Stimulated activated CD4-positive, alpha-beta T cell treated with anti-CD3 and anti-CD28 coated beads, Interleukin-4, amount 100 ng/mL, for 24 hours (primary cell): ENCODE results near the gene RPRML.
"Not testable (repeated sequence)": the region's sequence is repeated elsewhere in the genome, so short reads cannot be mapped to it uniquely, and the experiment has no call there.

Experiments used
- DNase-seq: peaks from one replicate; pipeline ENCODE4 v3.0.0-alpha.2; 2020

Gene RPRML

DNA sequence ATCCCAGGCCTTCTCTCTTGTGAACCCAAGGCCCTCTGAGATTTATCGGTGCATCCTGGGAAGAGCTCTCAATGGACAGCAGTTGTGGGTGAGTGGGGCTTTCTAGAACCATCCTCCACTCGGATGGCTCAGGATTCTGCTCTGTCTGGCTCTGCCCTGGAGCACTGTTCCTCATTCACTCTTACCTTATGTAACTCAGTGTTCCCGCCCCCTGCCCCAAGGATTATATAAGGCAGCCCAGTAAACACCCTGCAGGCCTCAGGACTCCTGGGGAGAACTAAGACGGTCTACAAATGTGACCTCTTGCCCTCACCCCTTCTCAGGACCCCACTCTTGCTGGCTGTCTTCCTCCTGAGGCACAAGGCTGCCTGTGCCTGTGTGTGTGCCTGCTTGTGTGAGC, 3.8 kb downstream of the RPRML start:
- no peak for DNase-seq

DNA sequence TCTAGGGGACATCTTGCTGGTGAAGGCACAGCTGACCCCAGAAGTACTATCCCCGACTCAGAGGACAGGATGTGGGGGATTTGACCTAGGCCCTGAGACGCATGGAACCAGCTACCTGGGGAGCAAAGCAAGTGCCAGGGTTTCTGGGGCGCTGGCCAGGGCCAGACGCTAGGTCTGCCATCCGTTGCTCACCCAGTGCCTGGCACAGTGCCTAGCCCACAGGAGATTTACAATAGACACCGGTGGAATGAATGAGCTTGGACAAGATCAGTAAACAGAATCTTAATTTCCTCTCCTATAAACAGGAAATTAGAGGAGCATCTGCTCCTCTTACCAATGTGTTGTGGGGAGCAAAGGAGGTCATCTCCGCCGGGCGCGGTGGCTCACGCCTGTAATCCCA, 5.0 kb downstream of the RPRML start:
- DNase-seq: no peak

DNA sequence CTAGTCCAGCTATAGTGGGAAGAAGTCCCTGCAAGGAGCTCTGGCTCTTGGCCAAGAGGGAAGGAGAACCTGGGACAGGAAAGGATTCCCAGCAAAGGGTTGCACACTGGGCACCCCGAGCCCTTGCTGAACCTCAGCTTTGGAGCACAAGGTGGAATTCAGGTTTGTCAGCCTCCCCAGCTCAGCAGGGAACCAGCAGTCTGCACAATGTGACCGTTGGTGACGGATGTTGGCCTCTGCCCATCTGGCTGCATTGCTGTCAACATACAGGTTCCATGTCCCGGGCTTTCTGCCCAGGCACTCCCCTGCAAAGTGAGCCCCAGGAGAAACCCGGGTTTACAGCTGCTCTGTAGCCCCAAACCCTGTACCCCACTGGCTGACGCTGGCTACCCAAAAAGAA, 6.7 kb downstream of the RPRML start:
- DNase-seq: no peak

DNA sequence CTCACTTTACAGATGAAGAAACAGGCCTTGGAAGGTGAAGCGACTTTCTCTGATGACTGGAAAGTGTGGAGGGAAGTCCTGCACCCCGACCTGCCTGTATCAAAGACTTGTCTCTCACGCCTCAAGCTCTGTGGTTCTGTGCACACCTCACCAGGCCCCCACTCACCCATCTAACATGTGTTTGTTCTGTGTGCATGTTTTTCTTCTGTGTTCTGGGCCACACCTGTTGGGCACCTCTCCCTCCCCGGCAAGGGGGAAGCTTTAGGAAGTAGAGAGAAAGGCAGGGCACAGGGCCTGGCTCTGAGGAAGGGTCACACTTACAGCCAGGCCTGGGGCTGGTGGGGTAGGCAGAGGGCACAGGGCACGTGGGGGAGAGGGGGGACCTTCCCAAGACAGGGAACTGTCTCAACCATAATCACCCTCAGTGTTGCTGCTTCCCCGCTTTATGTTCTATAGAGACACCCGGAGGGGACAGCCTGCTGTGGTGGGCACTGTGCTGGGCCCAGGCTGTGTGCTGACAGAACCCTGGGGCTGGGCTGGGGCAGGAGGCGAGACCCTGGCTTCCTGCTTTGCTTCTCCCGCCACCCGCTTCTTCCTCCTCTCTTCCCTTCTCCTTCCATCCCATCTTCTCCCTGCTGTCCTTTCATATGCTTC, 7.3 kb downstream of the RPRML start:
- DNase-seq: no peak

DNA sequence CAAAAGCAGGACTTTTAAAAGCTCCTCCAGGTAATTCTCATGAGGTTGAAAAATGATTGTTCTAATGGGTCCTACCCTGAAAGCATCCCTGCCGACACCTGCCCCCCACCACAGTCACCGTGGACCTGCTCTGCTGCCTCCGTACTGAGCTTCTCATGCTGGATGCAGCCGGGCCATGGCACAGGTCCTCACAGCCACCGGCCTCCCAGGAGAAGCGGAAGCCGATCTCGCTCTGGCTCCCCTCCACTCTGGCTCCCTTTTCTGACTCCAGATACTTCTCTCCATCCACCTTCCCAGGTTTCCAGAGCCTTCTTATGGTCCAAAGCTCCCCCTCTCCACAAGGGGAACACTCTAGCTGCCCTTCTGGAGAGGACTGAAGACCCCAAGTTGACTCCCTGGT, 10.2 kb downstream of the RPRML start:
- DNase-seq: no peak

DNA sequence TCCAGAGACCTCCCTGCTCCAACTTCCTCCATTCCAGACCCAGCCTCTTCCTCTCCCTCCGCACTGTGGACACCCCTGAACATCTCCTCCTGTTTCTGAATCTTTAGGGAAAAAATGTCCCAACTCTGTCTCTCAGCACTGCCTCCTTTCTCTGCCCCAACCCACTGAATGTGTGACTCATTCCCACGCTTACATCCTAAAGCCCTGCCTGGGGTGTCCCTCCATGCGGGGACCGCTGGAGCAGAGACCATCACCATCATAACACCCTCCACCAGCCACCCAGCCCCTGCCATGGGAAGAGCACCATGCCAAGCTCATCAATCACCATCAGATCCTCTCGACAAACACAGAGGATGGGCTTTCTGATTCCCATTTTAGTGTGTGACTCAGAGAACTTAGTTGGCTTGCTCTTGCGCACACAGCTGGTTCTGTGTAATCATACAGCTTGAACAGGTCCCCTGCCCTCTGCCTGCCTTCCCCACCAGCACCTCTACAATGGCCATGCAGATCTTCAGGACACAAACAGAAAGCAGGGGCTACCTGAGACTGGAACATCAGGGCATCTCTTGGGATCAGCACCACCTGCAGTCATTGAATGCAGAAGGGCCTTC, 10.7 kb downstream of the RPRML start:
- DNase-seq: no peak

DNA sequence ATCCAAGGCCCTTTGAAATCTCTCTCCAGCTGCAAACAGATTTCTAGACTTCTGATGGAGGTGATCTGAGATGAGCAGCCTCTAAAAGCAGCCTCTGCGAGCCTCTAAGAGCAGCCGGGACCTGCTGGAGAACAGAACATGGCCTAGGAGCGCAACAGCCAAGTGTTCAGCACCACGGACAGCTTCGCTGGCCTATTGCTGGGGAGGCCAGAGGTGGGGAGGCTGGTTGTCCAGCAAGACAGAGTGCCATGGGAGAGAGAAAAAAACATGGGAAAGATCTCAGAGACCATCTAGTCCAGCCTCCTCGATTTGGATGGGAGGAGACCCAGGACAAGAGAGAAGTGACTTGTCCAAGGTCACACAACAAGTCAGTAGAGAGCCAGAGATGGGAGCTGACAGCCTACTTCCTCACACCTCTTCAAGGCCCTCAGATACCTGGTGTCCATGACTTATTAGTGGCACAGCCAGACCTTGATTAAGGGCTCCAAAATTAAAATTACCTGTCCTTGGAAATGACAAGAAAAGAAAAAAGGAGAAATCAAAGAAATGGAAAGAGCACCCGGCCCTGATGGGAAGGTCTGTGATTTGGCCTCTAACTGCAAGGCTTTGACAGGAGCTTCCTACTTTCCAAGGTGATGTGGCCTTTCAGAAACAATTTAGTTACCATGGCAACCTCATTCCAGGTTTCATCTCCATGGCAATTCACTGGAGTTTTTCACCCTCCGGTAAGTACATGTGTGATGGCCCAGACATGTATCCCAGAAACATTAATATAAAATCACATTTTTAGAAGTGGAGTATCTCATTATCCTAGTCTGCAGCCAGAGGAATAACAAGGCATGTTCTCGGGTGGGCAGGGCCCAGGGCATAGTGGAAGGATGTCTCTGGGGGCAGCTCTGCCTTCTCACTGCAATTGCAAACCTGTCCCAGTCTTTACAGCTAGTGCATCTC, 14.5 kb downstream of the RPRML start:
- no peak for DNase-seq

DNA sequence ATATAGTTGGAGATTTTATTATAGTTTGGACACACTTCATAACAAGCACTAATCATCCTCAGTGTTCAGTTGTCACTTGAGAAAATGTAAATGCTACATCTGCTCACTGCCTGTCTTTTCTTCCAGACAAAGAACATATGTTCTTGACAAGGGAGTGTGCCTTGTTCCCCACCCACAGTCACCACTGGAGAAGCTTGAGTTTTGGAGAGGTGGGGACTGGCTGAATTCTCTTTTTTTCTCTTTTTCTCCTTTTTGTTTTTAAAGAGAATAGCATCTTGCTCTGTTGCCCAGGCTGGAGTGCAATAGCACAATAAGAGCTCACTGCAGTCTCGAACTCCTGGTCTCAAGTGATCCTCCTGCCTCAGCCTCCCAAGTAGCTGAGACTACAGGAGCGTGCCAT, 15.5 kb downstream of the RPRML start:
- DNase-seq: no peak

DNA sequence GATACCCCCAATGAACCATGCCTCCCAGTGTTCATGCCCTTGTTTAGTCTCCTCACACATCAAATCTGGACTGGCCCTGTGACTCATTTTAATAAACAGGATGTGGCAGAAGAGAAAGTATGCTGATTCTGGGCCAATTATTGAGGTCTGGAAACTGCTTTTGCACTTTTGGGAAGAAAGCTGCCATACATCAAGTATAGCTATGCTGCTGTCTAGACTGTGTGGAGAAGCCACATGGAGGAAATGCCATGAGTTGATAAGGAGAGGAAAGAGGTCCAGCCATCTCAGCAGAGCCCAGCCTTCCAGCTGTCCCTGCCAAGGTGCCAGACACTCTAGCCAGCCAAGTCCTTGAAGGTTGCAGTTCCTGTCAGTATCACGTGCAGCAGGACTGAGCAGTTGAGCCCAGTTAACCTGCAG, 16.7 kb downstream of the RPRML start:
- no peak for DNase-seq

DNA sequence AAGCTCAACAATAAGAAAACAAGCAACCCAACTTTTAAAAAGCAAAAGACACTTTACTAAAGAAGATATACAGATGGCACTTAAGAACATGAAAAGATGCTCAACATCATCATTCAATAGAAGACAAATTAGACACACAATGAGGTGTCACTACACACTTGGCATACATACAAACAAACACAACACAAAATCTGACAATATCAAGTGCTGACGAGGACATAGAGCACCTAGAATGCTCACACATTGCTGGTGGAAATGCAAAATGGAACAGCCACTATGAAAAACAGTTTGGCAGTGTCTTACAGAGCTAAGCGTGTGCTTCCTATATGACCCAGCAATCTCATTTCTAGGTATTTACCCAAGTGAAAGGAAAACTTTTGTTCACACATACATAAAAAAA, 18.9 kb downstream of the RPRML start:
- DNase-seq: no peak

DNA sequence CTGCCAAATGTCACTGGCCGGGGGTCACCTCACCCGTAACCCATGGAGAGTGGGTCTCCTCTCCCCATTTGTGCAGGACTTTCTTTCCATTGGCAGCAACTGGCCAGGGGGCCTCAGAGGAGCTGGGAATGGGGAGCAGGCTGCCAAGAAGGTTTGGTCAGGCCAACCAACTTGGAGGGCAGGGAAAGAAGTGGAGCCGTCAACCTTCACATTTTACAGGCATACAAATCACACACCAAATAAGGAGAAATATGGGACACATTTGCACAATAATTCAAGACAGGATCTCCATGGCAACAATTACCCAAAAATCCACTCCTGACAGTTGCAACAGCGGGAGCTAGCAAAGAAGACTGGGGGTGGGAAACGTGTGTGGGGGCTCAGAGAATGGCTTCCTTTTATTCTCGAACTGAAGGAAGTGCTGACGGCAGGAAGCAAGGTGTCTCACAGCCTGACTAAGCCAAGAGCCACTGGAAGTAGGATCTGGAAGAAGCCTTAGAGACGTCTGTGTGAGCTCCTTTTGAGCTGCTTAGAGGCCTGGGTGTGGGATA, 20.9 kb downstream of the RPRML start:
- DNase-seq: no peak

DNA sequence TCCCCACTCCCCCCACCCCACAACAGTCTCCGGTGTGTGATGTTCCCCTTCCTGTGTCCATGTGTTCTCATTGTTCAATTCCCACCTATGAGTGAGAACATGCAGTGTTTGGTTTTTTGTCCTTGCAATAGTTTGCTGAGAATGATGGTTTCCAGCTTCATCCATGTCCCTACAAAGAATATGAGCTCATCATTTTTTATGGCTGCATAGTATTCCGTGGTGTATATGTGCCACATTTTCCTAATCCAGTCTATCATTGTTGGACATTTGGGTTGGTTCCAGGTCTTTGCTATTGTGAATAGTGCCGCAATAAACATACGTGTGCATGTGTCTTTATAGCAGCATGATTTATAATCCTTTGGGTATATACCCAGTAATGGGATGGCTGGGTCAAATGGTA, 25.9 kb downstream of the RPRML start:
- DNase-seq: not testable (repeated sequence)

DNA sequence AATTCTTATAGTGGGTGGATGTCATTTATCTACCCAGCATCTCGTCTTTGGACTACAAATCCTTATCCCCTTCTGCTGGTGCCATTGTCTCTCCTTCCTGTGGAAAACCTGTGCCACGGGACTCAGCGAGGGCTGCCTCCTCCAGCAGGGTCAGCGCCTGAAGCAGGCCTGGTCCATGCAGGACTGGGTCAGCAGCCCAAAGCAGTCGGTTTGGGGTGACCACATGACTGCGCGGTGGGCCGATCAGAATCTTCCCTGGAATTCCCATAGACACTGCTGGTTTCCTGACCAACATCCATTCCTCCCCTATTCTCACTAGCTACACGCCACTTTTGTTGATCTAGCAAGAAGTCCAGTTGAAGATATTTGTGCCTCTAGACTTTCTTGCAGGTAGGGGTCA, 26.9 kb downstream of the RPRML start:
- DNase-seq: no peak

DNA sequence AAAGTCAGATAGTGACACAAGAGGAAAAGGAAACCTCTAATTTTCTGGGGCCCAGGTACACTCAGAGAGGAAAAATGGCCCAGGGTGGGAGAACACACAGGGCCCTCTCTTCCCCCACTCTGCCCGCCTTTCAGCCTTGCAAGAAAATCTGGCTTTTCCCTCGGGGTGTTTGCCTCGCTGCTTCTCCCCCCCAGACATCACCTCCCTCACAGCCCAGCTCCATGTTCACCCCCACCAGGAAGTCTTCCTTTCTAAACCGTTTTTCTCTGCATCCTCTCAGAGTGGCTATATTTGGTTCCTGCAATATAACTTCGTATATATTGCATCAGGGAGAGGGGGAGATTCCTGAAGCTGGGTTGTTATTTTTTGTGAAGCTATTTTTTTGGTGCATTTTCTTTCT, 27.3 kb downstream of the RPRML start:
- DNase-seq: no peak

DNA sequence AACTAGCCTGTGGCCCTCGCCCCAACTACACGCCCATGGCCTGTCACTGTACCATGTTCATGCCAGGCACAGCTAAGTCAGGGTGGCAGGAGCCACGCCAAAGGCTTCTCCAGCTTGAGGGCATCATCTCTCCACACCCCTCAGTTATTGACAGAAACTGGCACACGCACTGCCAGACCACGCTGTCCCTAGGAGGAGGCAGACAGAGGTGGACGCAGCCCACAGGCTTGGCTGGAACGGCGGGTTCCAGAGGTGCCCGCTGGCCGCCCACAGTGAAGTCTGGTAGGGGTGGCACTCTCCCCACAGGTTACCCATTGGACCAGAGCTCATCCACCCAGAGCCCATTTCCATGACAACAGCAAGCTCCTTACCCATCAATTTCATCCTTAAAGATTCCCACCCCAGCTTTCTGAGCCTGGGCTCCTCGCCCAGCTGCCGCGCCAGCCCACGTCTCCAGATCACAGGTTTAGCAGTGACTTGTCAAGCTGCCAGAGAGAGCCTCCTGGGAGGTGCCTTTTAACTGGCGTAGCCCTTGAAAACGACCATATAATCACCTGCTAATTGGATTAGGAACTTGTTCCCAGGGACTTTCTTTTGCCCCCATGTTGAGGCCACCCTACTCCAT, 27.9 kb downstream of the RPRML start:
- DNase-seq: no peak

DNA sequence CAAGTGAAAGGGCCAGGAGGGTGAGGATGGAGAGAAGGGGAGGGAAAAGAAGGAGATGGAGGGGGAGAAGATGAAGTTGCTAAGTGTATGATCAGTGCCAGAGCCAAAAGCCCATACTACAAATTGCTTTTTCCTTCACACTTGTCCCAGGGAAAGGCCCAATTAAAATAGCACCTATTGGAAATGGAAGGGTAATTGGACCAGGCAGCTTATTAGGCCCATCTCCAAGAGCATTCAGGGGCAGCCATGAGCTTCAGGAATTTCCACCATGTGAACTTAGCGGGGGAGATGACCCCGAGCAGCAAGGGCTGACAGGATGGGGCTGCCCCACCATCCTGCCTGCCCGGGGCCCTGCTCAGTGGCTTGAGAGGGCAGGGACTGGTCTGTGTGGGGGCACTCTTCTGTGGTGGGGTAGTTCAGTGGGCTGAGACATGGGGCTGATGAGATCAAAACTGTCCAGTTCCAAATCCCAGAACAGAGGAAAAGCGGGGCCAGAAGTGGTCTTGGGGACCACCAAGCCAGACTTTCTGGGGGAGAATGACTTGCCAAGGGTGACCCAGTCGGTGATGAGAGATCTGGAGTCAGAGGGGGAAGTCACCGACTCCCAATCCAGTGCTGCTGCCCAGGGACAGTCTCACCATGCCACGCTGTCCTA, 28.6 kb downstream of the RPRML start:
- no peak for DNase-seq

DNA sequence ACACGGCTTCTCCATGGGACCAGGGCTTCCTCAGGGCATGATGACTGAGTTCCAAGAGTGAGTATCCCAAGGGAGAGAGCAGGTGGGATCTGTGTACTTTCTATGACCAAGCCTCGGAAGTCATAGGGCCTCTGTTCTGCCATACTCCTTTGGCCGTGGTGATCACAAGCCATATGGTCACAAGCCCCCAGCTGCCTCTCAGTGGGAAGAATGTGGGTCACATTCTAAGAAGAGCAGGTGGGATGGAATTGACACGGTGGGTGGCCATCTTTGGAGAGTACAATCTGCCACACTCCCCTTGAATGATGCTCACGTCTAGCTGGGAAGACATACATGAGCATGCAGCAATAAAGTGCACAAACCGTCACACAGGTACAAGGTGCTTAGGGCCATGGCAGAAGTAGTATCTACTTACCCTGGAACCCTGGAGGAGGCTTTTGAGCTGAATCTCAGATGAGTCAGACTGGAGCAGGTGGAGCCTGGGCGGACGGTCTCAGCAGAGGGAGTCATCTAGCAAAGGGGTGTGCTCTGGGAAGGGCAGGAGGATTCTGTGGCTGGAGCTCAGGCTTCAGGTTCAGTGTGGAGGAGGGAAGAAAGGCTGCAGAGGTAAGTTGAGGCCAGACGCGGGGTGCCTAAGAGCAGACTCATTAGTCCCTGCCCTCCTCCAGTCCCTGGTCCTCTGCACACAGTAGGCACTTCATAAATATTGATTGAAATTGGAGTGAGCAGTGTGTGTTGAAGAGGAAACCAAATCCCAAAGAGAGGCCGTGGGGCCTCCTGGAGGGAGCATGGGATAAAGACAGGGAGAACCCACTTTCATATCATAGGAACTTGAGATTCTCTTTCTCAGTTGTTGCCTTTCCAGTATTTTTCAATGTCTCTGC, 29.5 kb downstream of the RPRML start:
- DNase-seq: no peak

DNA sequence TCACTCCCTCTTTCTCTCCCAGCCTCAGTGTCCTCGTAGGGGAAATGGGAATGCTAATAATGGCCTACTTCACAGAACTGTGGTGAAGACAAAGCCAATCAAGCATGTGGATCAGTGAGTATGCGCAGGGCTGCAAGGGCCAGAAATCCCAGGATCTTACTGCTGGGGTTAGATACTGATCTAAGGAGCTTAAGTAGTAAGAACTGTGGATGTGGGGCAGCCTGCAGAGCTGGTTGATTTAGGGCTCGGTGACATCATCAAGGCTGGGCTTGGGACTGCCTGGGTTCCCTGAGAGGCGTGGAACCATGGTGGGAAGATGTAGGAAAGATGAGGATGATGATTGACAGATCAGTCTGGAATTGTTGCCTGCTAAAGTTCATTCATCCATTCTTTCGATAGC, 30.5 kb downstream of the RPRML start:
- DNase-seq: no peak

DNA sequence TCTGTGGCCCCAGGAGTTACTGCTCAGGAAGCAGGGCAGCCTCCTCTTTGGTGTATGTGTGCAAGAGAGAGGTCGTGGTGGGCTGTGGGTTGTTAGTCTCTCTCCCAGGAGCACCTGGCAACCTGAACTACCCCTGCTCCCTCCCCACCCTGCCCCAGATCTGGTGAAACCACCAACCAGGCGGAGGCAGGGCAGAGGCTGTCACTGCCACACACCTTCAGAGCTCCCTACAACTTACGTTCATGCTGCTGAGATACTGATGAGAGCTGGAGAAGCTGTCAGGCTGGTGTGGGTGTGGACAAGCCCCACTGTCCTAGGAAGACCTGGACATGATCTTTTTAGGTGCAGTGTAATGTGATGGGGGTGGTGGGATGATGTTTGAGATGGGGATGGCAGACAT, 31.8 kb downstream of the RPRML start:
- no peak for DNase-seq

DNA sequence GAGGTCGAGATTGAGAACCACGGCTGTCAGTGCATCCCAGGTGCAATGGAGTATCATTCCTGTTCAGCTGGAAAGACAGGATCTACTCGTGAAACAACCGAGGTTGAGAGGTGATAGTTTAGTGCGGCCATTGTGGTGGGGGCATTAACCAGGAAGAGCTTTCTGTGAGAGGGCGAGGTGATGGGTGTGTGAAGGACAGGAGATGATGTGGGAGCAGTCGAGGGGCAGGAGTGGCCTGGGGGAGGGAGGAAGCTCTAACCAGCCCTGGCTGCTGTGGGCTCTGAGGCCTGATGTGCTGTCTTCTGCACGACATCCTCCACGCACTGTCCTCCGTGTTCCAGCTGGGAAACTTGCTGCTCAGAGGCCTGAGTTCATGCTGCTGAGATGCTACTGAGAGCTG, 34.1 kb downstream of the RPRML start:
- no peak for DNase-seq

DNA sequence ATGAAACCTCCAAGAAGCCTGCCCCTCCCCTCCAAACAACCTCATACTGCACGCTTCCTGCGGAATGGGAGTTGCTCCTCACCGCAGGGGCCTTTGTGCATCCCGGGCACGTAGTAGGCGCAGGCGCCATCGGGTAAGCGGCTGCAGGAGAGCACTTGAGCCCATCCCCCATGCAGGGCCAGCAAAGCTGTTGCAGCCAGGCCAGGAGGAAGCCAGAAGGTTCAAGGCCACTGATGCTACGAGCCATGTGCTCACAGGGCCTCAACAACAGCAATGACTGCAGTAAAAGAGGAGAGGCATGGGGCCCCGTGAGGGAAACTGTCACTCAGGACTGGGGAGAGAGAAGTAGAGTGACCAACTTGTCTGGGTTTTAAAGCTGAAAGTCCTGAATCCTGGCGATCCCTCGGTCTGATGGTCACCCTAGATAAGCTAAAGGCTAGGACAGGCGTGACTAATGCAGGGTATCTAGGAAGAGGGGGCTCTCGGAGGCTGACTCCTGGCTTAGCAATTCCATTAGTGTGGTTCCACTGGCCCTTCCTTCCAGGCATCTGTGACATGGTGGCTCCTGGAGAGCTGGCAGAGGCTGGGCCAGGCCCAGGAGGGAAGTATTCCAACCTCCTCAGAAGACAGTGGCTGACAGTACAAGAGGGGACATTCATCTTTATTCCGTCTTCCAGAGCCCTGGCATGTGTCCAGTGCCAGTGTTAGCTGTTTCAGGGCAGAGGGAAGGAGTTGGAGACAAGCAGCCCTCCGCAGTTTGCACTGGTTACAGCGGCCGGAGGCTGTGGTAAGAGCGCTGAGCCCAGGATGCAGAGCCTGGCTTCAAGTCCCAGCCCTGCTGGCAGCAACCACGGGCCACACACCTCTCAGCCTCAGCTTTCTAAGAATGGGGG, 35.3 kb downstream of the RPRML start:
- DNase-seq: no peak
